Glomerular endothelial cell (primary cell): Measurements from ENCODE around the gene DBP. TPM values are rescaled to one million over a fixed set of nuclear protein-coding genes. Genes with fewer than 3 reads are reported as not detected.

Experiments used
- DNase-seq: peaks from one replicate; pipeline ENCODE4 v3.0.0-alpha.2; 2011; ENCODE audit warnings: low read depth, low spot score; ENCODE audit errors: extremely low read depth
- total RNA-seq: library from RNA; depleted of rRNA; stranded (reverse); fragments of >200 nt; gene quantifications from 2 replicates; pipeline ENCODE4 v1.2.3, GENCODE V29; 2015

Gene DBP
- total RNA-seq, 1 donor from 2014 or later: 2.9 TPM

GRCh38 chr19:48587387-48587786 is 49.8 kb downstream of the DBP start:
- no peak for DNase-seq

DNA sequence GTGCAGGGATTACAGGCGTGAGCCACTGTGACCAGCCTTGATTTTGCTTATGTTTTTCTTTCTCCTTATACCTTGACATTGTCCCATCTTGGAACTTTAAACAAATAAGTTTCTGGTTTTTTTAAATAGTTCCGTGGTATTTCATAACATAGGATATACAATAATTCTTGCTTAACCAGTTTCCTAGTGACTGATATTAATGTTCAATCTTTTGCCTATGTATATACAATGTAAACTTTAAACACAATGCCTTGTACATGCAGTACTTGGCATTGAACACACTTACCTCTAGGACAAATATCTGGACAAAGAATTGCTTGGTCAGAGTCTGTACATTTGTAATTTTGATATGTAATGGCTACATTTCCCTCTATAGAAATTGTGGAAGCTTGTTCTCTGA is 55.0 kb downstream of the DBP start:
- no peak for DNase-seq

Other genes starting within 250 kb of the DBP start
- gene KDELR1, start 245.8 kb downstream of the DBP start, total RNA-seq: 174 and 177 TPM in 2 replicates
- 0.53 and 0.76 TPM in 2 replicates for gene GRIN2D, start 243.7 kb downstream of the DBP start, total RNA-seq
- 34.2 and 35.7 TPM in 2 replicates for gene GRWD1, start 191.4 kb downstream of the DBP start, total RNA-seq
- gene KCNJ14, start 181.8 kb downstream of the DBP start, total RNA-seq: 0.73 and 1.2 TPM in 2 replicates
- gene CYTH2, start 168.0 kb downstream of the DBP start, total RNA-seq: 78.1 and 91.0 TPM in 2 replicates
- not detected in 2 replicates for gene LMTK3, start 125.5 kb downstream of the DBP start, total RNA-seq
- gene SULT2B1, start 85.2 kb downstream of the DBP start, total RNA-seq: 0.19 TPM in 1 of 2 replicates, not detected in the other
- gene SPACA4, start 30.6 kb downstream of the DBP start, total RNA-seq: not detected in 2 replicates
- gene FAM83E, start 22.3 kb downstream of the DBP start, total RNA-seq: not detected in 2 replicates
- 1,686 and 2,007 TPM in 2 replicates for gene RPL18, start 18.2 kb downstream of the DBP start, total RNA-seq
- gene SPHK2, start 17.9 kb downstream of the DBP start, total RNA-seq: 8.9 and 21.2 TPM in 2 replicates
- gene CA11, start 8.8 kb upstream of the DBP start, total RNA-seq: 2.6 and 3.2 TPM in 2 replicates
- 1.4 and 1.8 TPM in 2 replicates for gene NTN5, start 35.6 kb upstream of the DBP start, total RNA-seq
- not detected in 2 replicates for gene FUT2, start 58.6 kb upstream of the DBP start, total RNA-seq
- gene MAMSTR, start 82.3 kb upstream of the DBP start, total RNA-seq: 0.29 and 1.6 TPM in 2 replicates
- gene RASIP1, start 103.2 kb upstream of the DBP start, total RNA-seq: 153 and 158 TPM in 2 replicates
- not detected in 2 replicates for gene IZUMO1, start 109.5 kb upstream of the DBP start, total RNA-seq
- gene FUT1, start 115.3 kb upstream of the DBP start, total RNA-seq: 6.1 and 6.4 TPM in 2 replicates
- gene FGF21, start 118.1 kb upstream of the DBP start, total RNA-seq: not detected in 2 replicates
- 53.3 and 71.8 TPM in 2 replicates for gene BCAT2, start 173.7 kb upstream of the DBP start, total RNA-seq
- 38.8 and 39.6 TPM in 2 replicates for gene HSD17B14, start 199.1 kb upstream of the DBP start, total RNA-seq
- gene PLEKHA4, start 231.2 kb upstream of the DBP start, total RNA-seq: 2.4 and 4.0 TPM in 2 replicates
- 74.2 and 82.8 TPM in 2 replicates for gene PPP1R15A, start 235.0 kb upstream of the DBP start, total RNA-seq